Measurements from ENCODE around the gene CHD3. TPM values are rescaled to one million over a fixed set of nuclear protein-coding genes. Genes with fewer than 3 reads are reported as not detected.

Gene CHD3
- total RNA-seq, 4 donors from 2014 or later = 14.8 to 41.4 (median 31.3) TPM

- no peak for TF ChIP-seq CTCF (IDR thresholded peaks at IDR 0.05; ENCODE audit: low read depth)
Measured at GRCh38 chr17:7945651-7946050, 57.1 kb downstream of the CHD3 start.

GRCh38 chr17:7946441-7946840, 57.9 kb downstream of the CHD3 start:
- no peak for TF ChIP-seq CTCF (IDR thresholded peaks at IDR 0.05; ENCODE audit: low read depth)

- no peak for TF ChIP-seq CTCF (IDR thresholded peaks at IDR 0.05; ENCODE audit: low read depth)
Measured at GRCh38 chr17:7947651-7948050, 59.1 kb downstream of the CHD3 start.

- no peak for TF ChIP-seq CTCF (IDR thresholded peaks at IDR 0.05; ENCODE audit: low read depth)
Measured at GRCh38 chr17:7950578-7950977, 62.0 kb downstream of the CHD3 start.

- no peak for TF ChIP-seq CTCF (IDR thresholded peaks at IDR 0.05; ENCODE audit: low read depth)
Measured at GRCh38 chr17:7951143-7951792, 62.7 kb downstream of the CHD3 start.

GRCh38 chr17:7955414-7956227, 67.0 kb downstream of the CHD3 start:
- no peak for TF ChIP-seq CTCF (IDR thresholded peaks at IDR 0.05; ENCODE audit: low read depth)

GRCh38 chr17:7956228-7956965, 67.8 kb downstream of the CHD3 start:
- no peak for TF ChIP-seq CTCF (IDR thresholded peaks at IDR 0.05; ENCODE audit: low read depth)

All from subcutaneous adipose tissue (tissue), 4 donors.